ENCODE data around the gene CAMK1D. TPM values are rescaled to one million over a fixed set of nuclear protein-coding genes. Genes with fewer than 3 reads are reported as not detected.

Gene CAMK1D
- total RNA-seq, 1 experiment from 2014 or later: 6.3 TPM

GRCh38 chr10:12375076-12375504 lies 25.7 kb downstream of the CAMK1D start:
- Histone ChIP-seq H3K9me3 (ENCODE audit: control insufficient read depth, low read depth, low read length) (no peaks in the 10 kb centered on the region), H3K4ac (ENCODE audit: low read depth, low read length) (no peak overlapping the region), H3K18ac (ENCODE audit: insufficient read length, low read depth, low read length) (no peak overlapping the region), H2BK12ac (ENCODE audit: insufficient read length, low read depth, low read length) (no peak overlapping the region), H3T11ph (ENCODE audit: low read length) (no peak overlapping the region), H2AK5ac (ENCODE audit: insufficient read length, low read length) (no peak overlapping the region), H2BK20ac (ENCODE audit: low read depth, low read length, poor library complexity, severe bottlenecking) (no peak overlapping the region), H3K27me3 (ENCODE audit: insufficient read depth, low read length) (no peaks in the 10 kb centered on the region), H3K56ac (ENCODE audit: insufficient read length, low read depth, low read length) (no peak overlapping the region), H4K91ac (ENCODE audit: insufficient read length, low read depth, low read length) (no peak overlapping the region), H3K4me2 (ENCODE audit: insufficient read depth, insufficient read length, low read length) (no peak overlapping the region), H3K9ac (ENCODE audit: extremely low read depth, insufficient read length, low read length) (no peak overlapping the region), H2BK120ac (ENCODE audit: low read depth, low read length, poor library complexity, severe bottlenecking) (no peak overlapping the region), H3K79me2 (ENCODE audit: insufficient read depth, low read length) (no peaks in the 10 kb centered on the region), H2BK15ac (ENCODE audit: low read depth, low read length) (no peak overlapping the region), H3K23ac (ENCODE audit: insufficient read length, low read depth, low read length) (no peak overlapping the region), H4K5ac (ENCODE audit: insufficient read length, low read depth, low read length) (no peak overlapping the region), H2BK5ac (ENCODE audit: insufficient read length, low read length) (no peak overlapping the region), H3K23me2 (ENCODE audit: insufficient read length, low read depth, low read length, poor library complexity, severe bottlenecking) (no peaks in the 10 kb centered on the region), H4K8ac (replicated peaks; ENCODE audit: insufficient read length, low read depth, low read length) (no peak overlapping the region), H3K14ac (ENCODE audit: insufficient read depth, low read length) (no peak overlapping the region), H3K27ac (ENCODE audit: insufficient read length, low read depth, low read length) (no peak overlapping the region), H3K79me1 (ENCODE audit: insufficient read depth, low read depth, low read length, poor library complexity, severe bottlenecking) (no peaks in the 10 kb centered on the region), H4K20me1 (ENCODE audit: control insufficient read depth, insufficient read depth, insufficient read length) (no peaks in the 10 kb centered on the region), H3K4me1 (ENCODE audit: insufficient read depth, low read length) (no peaks in the 10 kb centered on the region), H2AFZ (ENCODE audit: low read length) (no peak overlapping the region)
- Mint-ChIP-seq H3K4me1 (no peaks in the 10 kb centered on the region), H3K4me3 (no peak overlapping the region), H3K27ac (peak overlapping the region in 1 of 3 experiments; percentile 66; a peak in 1 of 7 replicates), H3K36me3 (ENCODE audit: insufficient read depth in 1 of 3, low read depth in 3 of 3) (no peaks in the 10 kb centered on the region), H3K9me3 (no peaks in the 10 kb centered on the region), H3K27me3 (ENCODE audit: low read depth) (no peaks in the 10 kb centered on the region)
- WGBS (ENCODE audit: extremely low coverage, insufficient read length, low lambda C conversion rate): no CpG with 5 or more reads among the region's 11 CpGs
- no peak for DNase-seq
- no peak for TF ChIP-seq CTCF (conservative IDR thresholded peaks at IDR 0.05)

All from H9 (cell line).